ENCODE results near the gene AK3.

AK3 gene

DNA sequence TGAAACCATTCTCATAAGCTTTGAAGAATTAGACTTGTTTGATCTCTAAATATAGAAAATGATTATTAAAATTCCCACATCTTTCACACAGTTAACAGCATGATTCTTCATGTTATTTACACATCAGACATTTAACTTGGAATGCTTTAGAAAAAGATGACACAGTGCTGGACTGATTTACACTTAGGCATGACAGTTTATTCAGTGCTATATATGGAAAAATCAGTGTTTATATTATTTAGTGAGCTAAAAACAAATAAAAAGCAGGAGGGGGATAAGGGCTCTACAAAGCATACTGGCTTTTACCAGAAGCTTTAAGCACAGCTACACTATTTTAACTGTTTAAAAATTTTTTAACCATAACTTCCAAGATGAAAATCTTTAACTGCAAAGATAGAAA, 31.6 kb downstream of the AK3 start:
- Mint-ChIP-seq H3K9me3 (no peaks in the 10 kb centered on the region), H3K36me3 (ENCODE audit: low read depth) (peaks cover 42% of the 10 kb centered on the region), H3K4me1 (ENCODE audit: low read depth) (peaks cover 4% of the 10 kb centered on the region), H3K4me3 (no peak overlapping the region), H3K27me3 (no peaks in the 10 kb centered on the region), H3K27ac (no peak overlapping the region)
- intact Hi-C loops (cut with micrococcal nuclease): no loop called here

DNA sequence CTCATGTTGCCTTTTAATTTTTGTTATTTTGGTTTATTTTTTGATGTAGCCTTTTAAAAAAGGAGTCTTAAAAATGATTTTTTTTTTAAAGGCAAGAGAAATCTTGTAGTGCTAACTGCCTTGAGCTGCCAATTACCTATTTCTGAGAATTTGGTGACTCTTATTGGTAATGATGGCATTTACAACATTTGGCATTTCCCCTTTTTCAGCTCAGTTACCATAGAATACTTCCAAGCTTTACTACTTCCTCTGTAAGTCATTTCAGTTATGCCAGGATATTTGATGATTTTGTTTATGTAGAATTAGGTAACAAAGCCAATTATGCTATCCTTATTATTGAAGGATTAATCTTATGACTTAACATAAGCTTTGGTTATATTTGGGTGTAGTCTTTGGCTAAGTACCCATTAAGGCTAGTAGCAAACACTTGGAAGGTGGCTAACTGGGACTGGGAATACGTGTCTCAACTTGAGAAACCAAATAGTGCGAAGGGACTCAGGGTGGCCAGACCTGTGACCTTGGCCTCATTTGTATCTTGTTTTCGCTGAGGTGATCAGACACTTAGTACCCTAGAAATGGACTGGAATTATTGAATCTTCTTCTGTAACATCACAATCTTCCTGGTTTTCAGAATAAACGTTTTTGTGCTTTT, 33.9 kb downstream of the AK3 start:
- H3K27ac Mint-ChIP-seq: no peak overlapping the region
- intact Hi-C loops (cut with micrococcal nuclease): no loop called here

GRCh38 chr9:4706021-4706420, 35.0 kb downstream of the AK3 start:
- Mint-ChIP-seq H3K9me3 (no peaks in the 10 kb centered on the region), H3K27ac (no peak overlapping the region), H3K27me3 (no peaks in the 10 kb centered on the region), H3K36me3 (ENCODE audit: low read depth) (peaks cover 54% of the 10 kb centered on the region), H3K4me1 (ENCODE audit: low read depth) (no peaks in the 10 kb centered on the region), H3K4me3 (no peak overlapping the region)
- intact Hi-C loops (cut with micrococcal nuclease): no loop called here

More for the DNA sequence above, 33.9 kb downstream of the AK3 start:
- H3K36me3 Mint-ChIP-seq (ENCODE audit: low read depth): peaks cover 49% of the 10 kb centered on the region
- H3K4me1 Mint-ChIP-seq (ENCODE audit: low read depth): no peaks in the 10 kb centered on the region
- no peak overlapping the region for H3K4me3 Mint-ChIP-seq
- H3K9me3 Mint-ChIP-seq: no peaks in the 10 kb centered on the region
- no peaks in the 10 kb centered on the region for H3K27me3 Mint-ChIP-seq

DNA sequence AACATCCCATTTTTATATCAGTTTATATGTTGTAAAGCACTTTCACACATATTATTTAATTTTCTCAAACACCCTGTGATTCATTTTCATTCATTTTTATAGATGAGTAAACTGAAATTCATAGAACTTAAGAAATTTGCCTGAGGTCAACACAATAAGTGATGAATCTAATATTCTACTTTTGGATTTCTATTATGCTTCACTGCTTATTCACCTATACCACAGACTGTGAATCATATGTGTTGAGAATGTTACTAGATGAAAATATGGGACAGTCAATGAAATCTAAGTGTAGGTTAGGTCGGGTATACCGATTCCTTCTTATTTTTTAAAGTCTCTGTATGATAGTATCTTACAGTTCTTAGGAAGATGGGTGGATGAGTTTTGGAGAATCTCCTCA, 36.9 kb downstream of the AK3 start:
- Mint-ChIP-seq H3K9me3 (no peaks in the 10 kb centered on the region), H3K4me3 (no peak overlapping the region), H3K27ac (no peak overlapping the region), H3K27me3 (no peaks in the 10 kb centered on the region), H3K4me1 (ENCODE audit: low read depth) (no peaks in the 10 kb centered on the region), H3K36me3 (ENCODE audit: low read depth) (peaks cover 49% of the 10 kb centered on the region)
- intact Hi-C loops (cut with micrococcal nuclease): no loop called here

- intact Hi-C loops (cut with micrococcal nuclease): no loop called here
- Mint-ChIP-seq H3K4me1 (ENCODE audit: low read depth) (no peaks in the 10 kb centered on the region), H3K4me3 (no peak overlapping the region), H3K27ac (no peak overlapping the region), H3K9me3 (no peaks in the 10 kb centered on the region), H3K36me3 (ENCODE audit: low read depth) (peaks cover 54% of the 10 kb centered on the region), H3K27me3 (no peaks in the 10 kb centered on the region)
These were observed 39.5 kb downstream of the AK3 start for GRCh38 chr9:4701526-4701925.

DNA sequence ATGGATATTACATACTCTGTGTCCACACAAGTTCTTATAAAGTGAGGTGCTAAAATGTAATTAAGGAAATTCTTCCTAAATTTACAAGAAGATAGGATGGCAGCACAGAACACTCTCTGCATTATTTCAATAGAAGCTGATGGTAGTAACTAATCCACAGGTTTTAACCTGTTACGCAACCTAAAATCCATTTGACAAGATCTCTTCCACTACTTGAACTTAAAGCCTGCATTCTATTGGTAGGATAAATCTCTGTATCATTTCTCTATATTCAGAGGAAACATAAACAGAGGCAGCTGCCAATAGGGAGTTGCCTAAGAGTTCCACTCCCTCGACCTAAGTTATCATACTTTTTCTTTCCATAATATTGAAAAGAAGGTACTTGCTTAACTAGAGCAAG, 40.1 kb downstream of the AK3 start:
- Mint-ChIP-seq H3K27ac (no peak overlapping the region), H3K4me3 (no peak overlapping the region), H3K36me3 (ENCODE audit: low read depth) (peaks cover 55% of the 10 kb centered on the region), H3K27me3 (no peaks in the 10 kb centered on the region), H3K4me1 (ENCODE audit: low read depth) (no peaks in the 10 kb centered on the region), H3K9me3 (no peaks in the 10 kb centered on the region)
- intact Hi-C loops (cut with micrococcal nuclease): no loop called here

GRCh38 chr9:4700091-4700490, 40.9 kb downstream of the AK3 start:
- intact Hi-C loops (cut with micrococcal nuclease): no loop called here
- Mint-ChIP-seq H3K27me3 (no peaks in the 10 kb centered on the region), H3K4me3 (no peak overlapping the region), H3K9me3 (no peaks in the 10 kb centered on the region), H3K4me1 (ENCODE audit: low read depth) (no peaks in the 10 kb centered on the region), H3K27ac (no peak overlapping the region), H3K36me3 (ENCODE audit: low read depth) (peaks cover 51% of the 10 kb centered on the region)

- Mint-ChIP-seq H3K27ac (no peak overlapping the region), H3K27me3 (no peaks in the 10 kb centered on the region), H3K4me3 (no peak overlapping the region), H3K36me3 (ENCODE audit: low read depth) (peaks cover 57% of the 10 kb centered on the region), H3K9me3 (no peaks in the 10 kb centered on the region), H3K4me1 (ENCODE audit: low read depth) (peaks cover 5% of the 10 kb centered on the region)
- intact Hi-C loops (cut with micrococcal nuclease): no loop called here
These were observed 49.2 kb downstream of the AK3 start for GRCh38 chr9:4691795-4692194.

DNA sequence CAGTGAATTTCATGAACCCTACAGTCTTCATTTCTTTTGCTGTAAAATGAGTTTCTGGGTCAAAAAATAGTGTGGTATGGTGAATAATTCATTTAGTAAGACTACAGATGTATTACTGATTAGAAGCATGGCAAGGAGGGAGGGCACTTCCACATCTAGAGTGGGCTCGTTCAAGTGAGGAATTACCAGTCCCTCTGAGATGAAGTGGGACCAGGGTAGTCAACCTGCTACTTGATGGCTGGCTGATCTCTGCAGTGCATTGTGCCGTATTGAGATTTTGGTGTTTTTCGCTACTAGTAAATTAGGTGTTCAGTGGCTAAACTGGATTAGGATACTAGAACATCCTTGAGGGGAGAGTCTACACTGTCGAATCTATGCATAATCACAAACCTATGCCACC, 50.9 kb downstream of the AK3 start:
- Mint-ChIP-seq H3K27ac (no peak overlapping the region), H3K4me1 (ENCODE audit: low read depth) (peaks cover 5% of the 10 kb centered on the region), H3K4me3 (no peak overlapping the region), H3K27me3 (no peaks in the 10 kb centered on the region), H3K36me3 (ENCODE audit: low read depth) (peaks cover 63% of the 10 kb centered on the region), H3K9me3 (no peaks in the 10 kb centered on the region)
- intact Hi-C loops (cut with micrococcal nuclease): no loop called here

DNA sequence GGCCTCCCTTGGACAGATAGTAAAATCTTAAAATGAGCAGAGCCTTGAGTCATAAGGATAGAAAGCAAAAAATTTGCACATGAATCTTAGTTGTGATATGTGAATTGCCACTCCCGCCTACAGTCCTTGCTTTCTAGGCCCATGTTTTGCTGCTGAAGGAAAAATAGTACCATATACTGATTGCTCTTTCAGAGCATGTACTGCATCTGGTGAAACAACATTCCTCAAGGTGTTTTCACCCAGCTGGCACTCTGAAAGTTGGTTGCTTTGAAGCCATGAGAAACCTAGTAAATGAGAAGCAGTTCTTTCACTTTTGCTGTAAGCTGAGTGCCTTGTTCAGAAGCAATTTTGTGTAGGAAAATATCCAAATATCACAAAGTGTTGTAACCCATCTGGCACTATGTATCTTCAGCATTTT, 51.3 kb downstream of the AK3 start:
- intact Hi-C loops (cut with micrococcal nuclease): loop anchor here (10.0 kb wide), 1 partner anchor 1845 kb away; the partner anchor contains the start of gene PUM3
- no peaks in the 10 kb centered on the region for H3K27me3 Mint-ChIP-seq
- peaks cover 5% of the 10 kb centered on the region for H3K4me1 Mint-ChIP-seq (ENCODE audit: low read depth)
- H3K36me3 Mint-ChIP-seq (ENCODE audit: low read depth): peaks cover 66% of the 10 kb centered on the region
- no peaks in the 10 kb centered on the region for H3K9me3 Mint-ChIP-seq
- no peak overlapping the region for H3K27ac Mint-ChIP-seq
- no peak overlapping the region for H3K4me3 Mint-ChIP-seq

DNA sequence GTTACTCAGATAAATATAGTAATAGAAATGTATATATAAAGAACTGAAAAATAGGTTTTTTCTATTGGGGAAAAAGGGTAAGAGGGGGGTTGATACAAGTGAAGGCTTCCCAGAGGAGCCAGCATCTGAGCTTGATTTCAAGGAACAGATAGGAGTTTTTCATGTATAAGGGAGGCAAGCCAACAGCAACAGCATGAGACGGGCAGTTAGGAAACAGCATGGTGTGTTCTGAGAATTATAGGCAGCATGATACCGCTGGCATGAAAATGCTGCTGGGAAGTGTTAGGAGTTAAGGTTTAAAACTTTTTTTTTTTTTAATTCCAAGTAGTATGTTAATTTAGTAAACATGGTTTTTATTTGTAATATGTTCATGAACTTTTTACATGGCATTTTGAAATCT, 52.0 kb downstream of the AK3 start:
- intact Hi-C loops (cut with micrococcal nuclease): loop anchor here (10.0 kb wide), 1 partner anchor 1844 kb away; the partner anchor contains the start of gene PUM3
- Mint-ChIP-seq H3K27ac (no peak overlapping the region), H3K36me3 (ENCODE audit: low read depth) (peaks cover 61% of the 10 kb centered on the region), H3K27me3 (no peaks in the 10 kb centered on the region), H3K4me3 (no peak overlapping the region), H3K9me3 (no peaks in the 10 kb centered on the region), H3K4me1 (ENCODE audit: low read depth) (peaks cover 5% of the 10 kb centered on the region)

DNA sequence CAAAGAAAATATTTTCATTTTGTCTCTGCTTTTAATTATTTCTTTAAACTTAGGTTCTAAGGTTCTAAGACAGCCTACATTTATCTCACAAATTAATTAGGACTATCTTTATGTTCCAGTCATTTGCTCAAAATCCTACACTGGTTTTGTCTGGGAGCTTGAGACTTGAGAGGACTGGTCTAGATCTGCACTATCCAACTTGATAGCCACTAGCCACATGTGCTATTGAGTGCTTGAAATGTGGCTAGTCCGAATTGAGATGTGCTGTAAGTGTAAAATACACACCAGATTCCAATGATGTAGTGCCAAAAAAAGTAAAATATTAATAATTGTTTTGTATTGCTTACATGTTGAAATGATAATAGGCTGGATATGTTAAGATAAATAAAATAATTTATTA, 54.4 kb downstream of the AK3 start:
- intact Hi-C loops (cut with micrococcal nuclease): loop anchor here (10.0 kb wide), 1 partner anchor 1842 kb away; the partner anchor contains the start of gene PUM3
- Mint-ChIP-seq H3K4me1 (ENCODE audit: low read depth) (peaks cover 5% of the 10 kb centered on the region), H3K27me3 (no peaks in the 10 kb centered on the region), H3K27ac (no peak overlapping the region), H3K9me3 (no peaks in the 10 kb centered on the region), H3K4me3 (no peak overlapping the region), H3K36me3 (ENCODE audit: low read depth) (peaks cover 55% of the 10 kb centered on the region)

DNA sequence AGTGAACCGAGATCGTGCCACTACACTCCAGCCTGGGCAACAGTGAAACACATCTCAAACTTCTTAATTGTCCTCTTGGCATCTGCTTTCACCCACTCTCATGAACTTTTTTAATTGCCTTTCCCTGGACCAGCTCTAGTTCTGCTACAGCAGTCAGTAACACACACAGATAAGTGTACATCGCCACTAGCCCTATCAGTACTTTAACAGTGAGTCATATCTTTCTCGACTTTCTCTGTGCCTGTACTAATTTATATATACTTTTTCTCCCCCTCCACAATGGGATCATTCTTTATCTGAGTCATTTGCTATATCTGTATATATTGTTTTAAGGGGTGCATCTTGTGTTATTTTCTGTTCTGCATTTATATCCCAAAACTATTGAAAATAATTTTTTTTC, 54.9 kb downstream of the AK3 start:
- peaks cover 5% of the 10 kb centered on the region for H3K4me1 Mint-ChIP-seq (ENCODE audit: low read depth)
- H3K9me3 Mint-ChIP-seq: no peaks in the 10 kb centered on the region
- H3K36me3 Mint-ChIP-seq (ENCODE audit: low read depth): peaks cover 50% of the 10 kb centered on the region
- no peak overlapping the region for H3K4me3 Mint-ChIP-seq
- H3K27me3 Mint-ChIP-seq: no peaks in the 10 kb centered on the region
- H3K27ac Mint-ChIP-seq: no peak overlapping the region
- intact Hi-C loops (cut with micrococcal nuclease): loop anchor here (10.0 kb wide), 1 partner anchor 1841 kb away; the partner anchor contains the start of gene PUM3

GRCh38 chr9:4684820-4685219, 56.2 kb downstream of the AK3 start:
- H3K27me3 Mint-ChIP-seq: no peaks in the 10 kb centered on the region
- H3K4me1 Mint-ChIP-seq (ENCODE audit: low read depth): peaks cover 5% of the 10 kb centered on the region
- H3K9me3 Mint-ChIP-seq: no peaks in the 10 kb centered on the region
- H3K36me3 Mint-ChIP-seq (ENCODE audit: low read depth): peaks cover 37% of the 10 kb centered on the region
- H3K27ac Mint-ChIP-seq: no peak overlapping the region
- H3K4me3 Mint-ChIP-seq: no peak overlapping the region
- intact Hi-C loops (cut with micrococcal nuclease): loop anchor here (10.0 kb wide), 1 partner anchor 1840 kb away; the partner anchor contains the start of gene PUM3

DNA sequence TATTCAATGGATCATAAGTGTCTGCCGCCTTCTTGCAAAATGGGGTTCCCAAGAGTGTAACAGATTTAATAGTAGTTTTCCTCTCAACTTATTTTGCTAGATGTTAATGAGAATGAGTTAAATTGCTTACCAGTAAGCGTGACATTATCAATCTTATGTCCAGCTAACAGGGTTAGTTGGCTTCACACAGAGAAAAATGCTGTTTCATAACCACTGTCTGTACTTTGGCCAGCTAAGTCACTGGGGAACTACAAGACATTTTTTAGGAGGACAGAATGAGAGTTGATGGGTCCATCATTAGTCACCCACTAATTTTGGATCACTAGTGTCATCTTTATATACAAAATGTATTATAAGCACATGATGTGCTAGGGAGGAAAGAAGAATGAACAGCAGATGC, 60.3 kb downstream of the AK3 start:
- intact Hi-C loops (cut with micrococcal nuclease): loop anchor here (10.0 kb wide), 1 partner anchor 1836 kb away; the partner anchor contains the start of gene PUM3
- H3K36me3 Mint-ChIP-seq (ENCODE audit: low read depth): peaks cover 20% of the 10 kb centered on the region
- H3K9me3 Mint-ChIP-seq: no peaks in the 10 kb centered on the region
- H3K27ac Mint-ChIP-seq: no peak overlapping the region
- peaks cover 1% of the 10 kb centered on the region for H3K27me3 Mint-ChIP-seq
- H3K4me1 Mint-ChIP-seq (ENCODE audit: low read depth): peaks cover 8% of the 10 kb centered on the region
- no peak overlapping the region for H3K4me3 Mint-ChIP-seq

All from dendritic cell treated with granulocyte-macrophage colony-stimulating factor and Interleukin-4, amounts not matched to agents 40 ng/mL and 50 ng/mL, for 4 days (primary cell).